GM19328 (cell line): ENCODE data around the gene GABBR2.

Experiments used
- ATAC-seq: cut with Tn5 transposase; IDR thresholded peaks from one replicate; pipeline ENCODE4 v1.9.1; 2021; ENCODE audit warnings: mild to moderate bottlenecking, moderate library complexity; ENCODE audit not compliant: unreplicated experiment

The GABBR2 gene

GRCh38 chr9:98634685-98635336, 73.9 kb downstream of the GABBR2 start:
- ATAC-seq: no peak

GRCh38 chr9:98632839-98633238, 75.9 kb downstream of the GABBR2 start:
- no peak for ATAC-seq

GRCh38 chr9:98627296-98627695, 81.4 kb downstream of the GABBR2 start:
- no peak for ATAC-seq

DNA sequence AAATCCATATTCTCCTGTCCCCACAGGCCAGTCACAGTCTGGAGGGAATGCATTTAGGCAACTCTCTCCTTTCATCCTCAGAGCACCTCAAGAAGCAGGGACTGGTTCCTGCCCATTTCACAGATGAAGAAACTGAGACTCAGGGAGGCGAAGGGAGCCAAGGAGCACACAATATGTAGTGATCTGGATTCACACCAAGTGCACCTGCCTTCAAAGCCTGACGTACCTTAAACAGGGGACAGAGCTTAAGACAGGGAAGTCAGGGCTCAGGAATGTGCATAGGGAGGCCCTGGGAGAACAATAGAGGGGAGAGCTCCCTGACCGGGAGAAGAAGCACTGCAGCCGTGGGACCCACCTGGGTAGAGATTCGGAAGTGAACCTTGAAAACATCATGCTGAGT, 83.0 kb downstream of the GABBR2 start:
- ATAC-seq: no peak

GRCh38 chr9:98619788-98620187, 88.9 kb downstream of the GABBR2 start:
- ATAC-seq: no peak

- ATAC-seq: no peak
Measured at GRCh38 chr9:98615633-98616032, 93.1 kb downstream of the GABBR2 start.

- ATAC-seq: no peak
Measured at GRCh38 chr9:98614941-98615340, 93.8 kb downstream of the GABBR2 start.

GRCh38 chr9:98612061-98612752, 96.5 kb downstream of the GABBR2 start:
- ATAC-seq: no peak

GRCh38 chr9:98611319-98611718, 97.4 kb downstream of the GABBR2 start:
- no peak for ATAC-seq

DNA sequence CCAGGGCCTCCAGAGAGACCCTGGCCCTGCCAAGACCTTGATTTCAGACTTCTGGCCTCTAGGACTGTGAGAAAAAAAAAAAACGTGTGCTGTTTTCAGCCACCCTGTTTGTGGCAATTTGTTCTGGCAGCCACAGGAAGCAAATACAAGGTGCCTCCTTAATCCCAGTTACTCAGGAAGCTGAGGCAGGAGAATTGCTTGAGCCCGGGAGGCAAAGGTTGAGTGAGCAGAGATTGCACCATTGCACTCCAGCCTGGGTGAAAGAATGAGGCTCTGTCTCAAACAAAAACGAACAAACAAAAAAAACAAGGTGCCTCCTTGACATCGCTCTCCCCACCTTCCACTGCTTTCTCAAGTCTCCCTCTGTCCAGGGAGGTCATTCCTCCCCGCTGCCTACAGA, 98.0 kb downstream of the GABBR2 start:
- ATAC-seq: no peak

DNA sequence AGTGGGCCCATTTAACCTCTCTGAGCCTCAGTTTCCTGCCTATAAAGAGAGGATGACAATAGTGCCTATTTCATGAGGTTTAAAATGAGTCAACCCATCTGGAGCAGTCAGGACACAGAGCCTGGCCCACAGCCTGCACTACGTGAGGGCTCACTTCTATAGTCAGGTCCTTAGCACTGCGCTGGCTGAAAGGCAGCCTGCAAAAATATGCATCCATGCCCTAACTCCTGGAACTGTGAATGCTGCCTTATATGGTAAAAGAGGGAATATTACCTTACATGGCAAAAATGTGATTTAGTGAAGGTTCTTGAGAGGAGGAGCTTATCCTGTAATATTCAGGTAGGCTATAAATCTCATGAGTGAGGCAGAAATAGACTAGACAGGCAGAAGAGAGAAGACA, 98.5 kb downstream of the GABBR2 start:
- ATAC-seq: no peak

- ATAC-seq: no peak
Measured at GRCh38 chr9:98609646-98610045, 99.1 kb downstream of the GABBR2 start.

- no peak for ATAC-seq
Measured at GRCh38 chr9:98607787-98608186, 100.9 kb downstream of the GABBR2 start.

- ATAC-seq: no peak
Measured at GRCh38 chr9:98607152-98607551, 101.6 kb downstream of the GABBR2 start.

DNA sequence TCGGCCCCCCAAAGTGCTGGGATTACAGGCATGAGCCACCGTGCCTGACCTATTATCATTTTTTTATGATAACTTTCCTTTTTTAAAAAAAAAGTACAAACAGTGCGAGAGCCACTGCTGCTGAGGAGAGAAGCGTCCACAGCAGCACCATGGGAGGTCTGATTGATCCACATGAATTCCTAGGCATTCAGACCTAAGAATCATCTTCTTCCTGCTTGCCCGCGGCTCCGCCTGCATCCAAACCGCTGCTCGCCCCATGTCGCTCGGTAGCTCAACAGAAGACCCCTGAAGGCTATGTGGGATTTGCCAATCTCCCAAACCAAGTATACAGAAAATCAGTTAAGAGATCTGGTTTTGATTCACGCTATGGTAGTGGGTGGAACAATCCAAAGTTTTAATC, 102.0 kb downstream of the GABBR2 start:
- no peak for ATAC-seq

- no peak for ATAC-seq
Measured at GRCh38 chr9:98605116-98605515, 103.6 kb downstream of the GABBR2 start.

GRCh38 chr9:98603821-98604383, 104.8 kb downstream of the GABBR2 start:
- ATAC-seq: no peak

GRCh38 chr9:98602839-98603500, 105.8 kb downstream of the GABBR2 start:
- no peak for ATAC-seq

GRCh38 chr9:98600631-98601030, 108.1 kb downstream of the GABBR2 start:
- no peak for ATAC-seq

DNA sequence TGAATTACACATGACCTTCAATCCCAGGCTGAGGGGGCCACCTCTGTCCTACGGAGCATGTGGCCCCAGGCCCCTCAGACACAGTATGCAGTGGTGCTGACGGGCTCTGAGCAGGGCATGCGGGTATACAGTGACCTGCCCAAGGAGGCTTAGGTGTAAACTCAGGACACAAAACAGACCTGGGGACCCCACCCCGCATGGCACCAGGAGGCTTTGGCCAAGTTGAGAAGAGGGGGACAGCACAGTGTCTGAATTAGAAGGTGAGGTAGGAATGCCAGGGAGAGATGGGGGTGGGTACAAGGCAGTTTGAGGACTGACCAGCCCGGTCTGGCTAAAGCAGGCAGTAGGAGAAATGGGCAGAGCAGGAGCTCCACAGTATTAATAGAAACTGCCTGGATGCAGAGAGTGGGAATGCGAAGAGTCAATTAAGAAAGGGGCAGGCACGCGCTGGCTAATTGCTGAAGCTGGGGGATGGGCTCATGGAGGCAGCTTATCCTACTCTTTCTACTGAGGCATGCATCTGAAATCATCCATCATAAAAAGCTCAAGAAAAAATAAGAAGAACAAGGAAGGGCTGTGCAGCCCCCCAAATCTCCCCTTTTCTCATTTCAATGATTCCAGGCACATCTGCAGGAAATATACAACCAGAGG, 109.0 kb downstream of the GABBR2 start:
- no peak for ATAC-seq

DNA sequence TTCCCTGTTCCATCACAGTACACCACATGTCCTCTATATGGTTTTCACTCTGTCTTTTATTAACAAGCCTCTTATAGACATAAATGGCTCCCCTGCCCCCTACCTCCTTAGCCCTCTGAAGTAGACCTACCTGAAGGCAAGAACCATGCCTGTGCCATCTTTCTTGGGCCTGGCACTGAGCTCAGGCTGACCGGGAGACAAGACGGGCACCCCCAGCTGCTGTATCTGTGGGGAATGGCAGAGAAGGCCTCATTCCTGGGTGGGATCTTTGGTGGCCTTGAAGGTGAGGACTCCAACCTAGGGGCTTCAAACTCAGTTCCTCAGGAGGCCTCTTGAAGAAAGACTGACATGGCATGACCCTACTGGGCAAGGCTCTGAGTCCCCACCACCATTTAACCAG, 109.9 kb downstream of the GABBR2 start:
- no peak for ATAC-seq
